AG09309 (cell line): Measurements from ENCODE around the gene PORCN.

Source experiments
- DNase-seq: peaks from one replicate; pipeline ENCODE4 v3.0.0-alpha.2; 2010; ENCODE audit warnings: low read depth
- H3K4me3 ChIP-seq: 2 replicates; pipeline ENCODE4 v1.5.1; 2011; ENCODE audit warnings: mild to moderate bottlenecking, low read depth, low read length, moderate library complexity; ENCODE audit not compliant: control insufficient read depth
- CTCF ChIP-seq: IDR thresholded peaks from 2 replicates; pipeline ENCODE4 v1.5.1; 2011; ENCODE audit warnings: mild to moderate bottlenecking, low read depth, low read length, inconsistent platforms; ENCODE audit not compliant: insufficient read depth, control insufficient read depth; ENCODE audit errors: missing control alignments

The PORCN gene

GRCh38 chrX:48531358-48531959 lies 22.7 kb downstream of the PORCN start:
- H3K4me3 ChIP-seq: no peak overlapping the region
- no peak for TF ChIP-seq CTCF
- peak; percentile 49 for DNase-seq

GRCh38 chrX:48532161-48532560 lies 23.4 kb downstream of the PORCN start:
- TF ChIP-seq CTCF: no peak
- no peak for DNase-seq

GRCh38 chrX:48533165-48533564 lies 24.4 kb downstream of the PORCN start:
- no peak overlapping the region for H3K4me3 ChIP-seq
- no peak for DNase-seq
- TF ChIP-seq CTCF: no peak

More at GRCh38 chrX:48532161-48532560, 23.4 kb downstream of the PORCN start:
- no peak overlapping the region for H3K4me3 ChIP-seq

GRCh38 chrX:48538641-48539344 lies 30.0 kb downstream of the PORCN start:
- TF ChIP-seq CTCF: no peak
- no peak for DNase-seq
- H3K4me3 ChIP-seq: peak overlapping the region; percentile 92

- TF ChIP-seq CTCF: peak; percentile 46
- peak within 1 kb of the TSS; percentile 92 for H3K4me3 ChIP-seq
These were observed 30.7 kb downstream of the PORCN start, which contains the start of gene TBC1D25 for GRCh38 chrX:48539345-48540027. Gene TBC1D25 (plus strand): TSS chrX:48539714. CDS start chrX:48539798, 84 bp downstream.

GRCh38 chrX:48540028-48540375 lies 31.2 kb downstream of the PORCN start:
- DNase-seq: no peak
- H3K4me3 ChIP-seq: peak overlapping the region; percentile 92
- no peak for TF ChIP-seq CTCF

More at GRCh38 chrX:48539345-48540027, 30.7 kb downstream of the PORCN start, which contains the start of gene TBC1D25:
- DNase-seq: peak; percentile 81
